Fibroblast of skin of right quadriceps (primary cell): ENCODE measurements around the gene TSC2.
"Not testable (repeated sequence)": the region's sequence is repeated elsewhere in the genome, so short reads cannot be mapped to it uniquely, and the experiment has no call there.

Source experiments
- DNase-seq: peaks from one replicate; pipeline ENCODE4 v3.0.0-alpha.2; 2013

Gene TSC2

DNA sequence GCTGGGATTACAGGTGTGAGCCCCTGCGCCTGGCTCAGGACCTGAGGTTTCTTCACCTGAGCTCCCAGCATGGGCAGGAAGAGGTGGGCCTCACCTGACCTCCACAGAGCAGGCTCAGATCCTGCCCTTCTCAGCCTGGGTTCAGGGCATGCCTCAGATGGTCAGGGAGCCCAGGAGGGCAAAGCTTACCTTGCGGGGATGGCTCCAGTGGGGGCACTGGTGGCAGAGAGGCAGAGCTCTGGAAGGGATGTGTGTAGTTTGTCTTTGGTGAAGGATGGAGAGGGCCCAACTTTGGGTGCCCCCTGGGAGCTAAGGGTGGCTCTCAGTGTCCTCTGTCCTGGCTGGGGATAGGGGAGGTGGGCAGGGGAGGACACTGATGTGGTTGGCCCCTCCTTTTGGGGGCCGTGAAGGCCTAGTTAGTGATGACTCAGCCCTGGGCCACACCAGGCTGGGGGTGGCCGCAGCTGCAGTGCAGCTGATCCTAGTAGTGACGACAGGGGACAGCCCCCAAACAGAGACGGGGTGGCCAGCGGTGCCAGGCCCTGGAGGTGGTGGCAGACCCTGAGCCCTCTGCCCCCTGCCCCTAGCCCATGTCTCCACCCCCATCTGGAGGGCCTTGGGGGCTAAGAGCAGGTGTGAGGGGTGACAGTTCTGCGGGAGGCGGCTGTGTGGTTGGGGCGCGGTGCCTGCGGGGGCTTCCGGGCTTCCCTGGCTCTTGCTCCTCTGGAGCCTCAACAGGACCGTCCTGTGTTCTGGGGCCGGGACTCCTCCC, 15.3 kb upstream of the TSC2 start:
- no peak for DNase-seq

DNA sequence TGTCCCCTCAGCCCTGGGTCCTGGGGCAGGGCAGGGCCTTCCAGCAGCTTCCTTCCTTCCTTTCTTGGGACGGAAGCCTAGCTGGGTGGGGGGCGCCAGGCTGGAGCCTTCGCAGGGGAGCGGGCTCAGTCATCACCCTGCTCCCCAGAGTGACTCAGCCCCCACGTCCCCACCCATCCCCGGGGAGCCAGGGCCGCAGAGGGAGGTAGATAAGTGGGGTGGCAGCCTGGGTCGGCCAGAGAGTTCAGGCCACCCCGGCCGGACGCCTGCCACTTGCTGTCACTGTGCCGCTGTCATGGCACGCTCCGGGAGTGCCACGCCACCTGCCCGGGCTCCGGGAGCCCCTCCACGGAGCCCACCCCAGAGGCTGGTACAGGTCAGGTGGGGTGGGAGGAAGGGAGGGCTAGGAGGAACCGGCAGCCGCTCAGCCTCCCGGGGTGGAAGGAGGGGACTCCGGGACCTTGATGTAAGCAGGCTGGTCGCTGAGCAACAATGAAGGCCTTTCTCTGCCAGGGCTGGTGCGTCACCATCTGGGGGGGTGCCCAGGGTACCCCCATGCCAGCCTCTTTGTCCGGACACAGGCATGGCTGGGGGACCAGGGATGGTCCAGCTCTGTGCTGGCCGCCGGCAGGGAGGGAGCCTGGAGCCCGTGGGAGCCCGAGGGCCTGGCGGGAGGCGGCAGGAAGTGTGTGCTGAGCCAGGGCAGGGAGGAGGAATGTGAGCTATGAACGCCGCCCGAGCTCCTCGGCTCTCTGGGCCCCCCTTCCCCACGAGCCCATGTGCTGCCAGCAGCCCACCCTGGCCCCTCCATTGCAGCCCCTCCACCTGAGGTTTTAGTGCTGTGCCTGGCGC, 14.5 kb upstream of the TSC2 start:
- peak; percentile 57 for DNase-seq

DNA sequence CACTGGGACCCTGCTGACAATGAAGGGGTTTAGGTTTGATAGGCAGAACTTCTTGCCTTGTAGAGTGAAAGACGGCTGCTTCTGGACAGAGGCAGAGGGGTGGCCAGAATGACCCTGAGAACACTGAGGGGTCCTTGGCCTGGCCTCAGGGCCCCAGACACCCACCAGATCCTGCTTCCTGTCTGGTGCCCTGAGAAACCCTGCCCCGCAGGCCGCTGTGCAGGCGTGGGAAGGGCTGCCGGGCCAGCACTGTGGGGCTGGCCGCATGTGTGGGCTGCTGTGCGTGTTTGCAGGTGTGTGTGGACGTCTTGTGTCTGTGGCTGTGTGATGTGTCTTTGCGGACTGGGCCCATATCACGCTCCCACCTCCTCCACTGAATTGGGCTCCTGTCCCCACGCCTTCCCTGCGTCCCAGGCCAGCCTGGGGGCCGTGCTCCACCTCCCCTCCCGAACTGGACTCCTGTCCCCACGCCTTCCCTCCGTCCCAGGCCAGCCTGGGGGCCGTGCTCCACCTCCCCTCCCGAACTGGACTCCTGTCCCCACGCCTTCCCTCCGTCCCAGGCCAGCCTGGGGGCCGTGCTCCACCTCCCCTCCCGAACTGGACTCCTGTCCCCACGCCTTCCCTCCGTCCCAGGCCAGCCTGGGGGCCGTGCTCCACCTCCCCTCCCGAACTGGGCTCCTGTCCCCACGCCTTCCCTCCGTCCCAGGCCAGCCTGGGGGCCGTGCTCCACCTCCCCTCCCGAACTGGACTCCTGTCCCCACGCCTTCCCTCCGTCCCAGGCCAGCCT, 13.7 kb upstream of the TSC2 start:
- not testable (repeated sequence) for DNase-seq

DNA sequence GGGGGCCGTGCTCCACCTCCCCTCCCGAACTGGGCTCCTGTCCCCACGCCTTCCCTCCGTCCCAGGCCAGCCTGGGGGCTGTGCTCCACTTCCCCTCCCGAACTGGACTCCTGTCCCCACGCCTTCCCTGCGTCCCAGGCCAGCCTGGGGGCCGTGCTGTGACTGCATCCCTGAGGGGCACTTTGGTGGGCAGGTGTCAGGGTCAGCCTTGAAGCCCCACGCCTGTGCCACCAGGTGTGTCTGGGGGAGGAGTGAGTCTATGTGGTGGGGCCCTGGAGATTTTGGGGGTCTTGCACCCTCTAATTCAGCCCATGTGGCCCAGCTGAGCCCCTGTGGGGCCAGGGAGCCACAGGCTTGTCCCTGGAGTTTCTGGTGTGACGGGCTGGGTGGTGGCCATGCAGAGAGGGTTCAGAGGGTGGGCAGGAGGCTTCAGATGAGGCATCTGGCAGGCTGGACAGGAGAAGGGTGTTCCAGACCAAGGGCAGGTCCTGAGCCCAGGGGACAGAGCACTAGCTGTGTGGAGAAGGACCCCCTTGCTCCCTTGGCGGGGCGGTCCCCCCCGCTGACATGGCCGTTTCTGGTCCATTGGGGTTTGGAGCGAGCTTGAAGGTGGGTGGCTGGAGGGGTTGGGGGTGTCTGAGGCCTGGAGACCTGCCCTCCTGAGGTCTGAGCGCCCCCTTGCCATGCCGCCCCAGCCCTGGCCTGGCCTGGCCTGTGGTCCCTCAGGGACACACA, 12.9 kb upstream of the TSC2 start:
- DNase-seq = no peak

DNA sequence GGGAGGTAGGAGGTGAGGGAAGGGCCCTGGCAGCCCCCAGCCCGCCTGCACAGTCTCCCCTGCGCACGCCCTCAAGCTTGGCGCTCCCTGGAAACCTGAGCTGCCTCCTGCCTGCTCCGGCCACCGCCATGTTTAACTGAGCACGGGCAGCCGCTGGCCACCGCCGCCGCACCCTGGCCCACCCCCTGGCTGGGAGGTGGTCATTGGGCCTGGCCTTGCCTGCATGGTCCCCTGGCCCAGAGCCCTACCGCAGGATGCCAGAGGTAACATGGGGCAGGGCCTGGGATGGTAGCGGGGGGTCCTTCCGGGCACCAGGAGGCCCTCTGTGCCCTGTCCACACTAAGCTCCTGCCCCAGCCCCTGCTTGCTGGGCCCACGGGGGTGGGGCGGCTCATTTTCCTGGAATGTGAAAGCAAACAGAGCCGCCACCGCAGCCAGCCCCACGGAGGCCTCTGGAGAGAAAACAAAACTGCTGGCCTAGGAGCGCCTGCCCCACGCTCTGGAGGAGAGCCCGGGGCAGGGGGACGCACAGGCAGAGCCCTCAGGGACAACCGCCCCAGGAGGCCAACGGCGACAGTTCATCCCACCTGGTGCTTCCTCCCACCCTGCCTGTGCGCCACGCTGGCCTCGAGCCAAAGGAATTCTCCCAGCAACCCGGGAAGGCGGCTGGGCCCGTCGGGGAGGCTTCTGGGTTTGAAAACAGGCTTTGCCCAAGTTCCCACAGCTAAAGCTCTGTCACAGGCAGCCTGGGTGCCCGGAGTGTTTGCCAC, 12.2 kb upstream of the TSC2 start:
- peak; percentile 72 for DNase-seq

DNA sequence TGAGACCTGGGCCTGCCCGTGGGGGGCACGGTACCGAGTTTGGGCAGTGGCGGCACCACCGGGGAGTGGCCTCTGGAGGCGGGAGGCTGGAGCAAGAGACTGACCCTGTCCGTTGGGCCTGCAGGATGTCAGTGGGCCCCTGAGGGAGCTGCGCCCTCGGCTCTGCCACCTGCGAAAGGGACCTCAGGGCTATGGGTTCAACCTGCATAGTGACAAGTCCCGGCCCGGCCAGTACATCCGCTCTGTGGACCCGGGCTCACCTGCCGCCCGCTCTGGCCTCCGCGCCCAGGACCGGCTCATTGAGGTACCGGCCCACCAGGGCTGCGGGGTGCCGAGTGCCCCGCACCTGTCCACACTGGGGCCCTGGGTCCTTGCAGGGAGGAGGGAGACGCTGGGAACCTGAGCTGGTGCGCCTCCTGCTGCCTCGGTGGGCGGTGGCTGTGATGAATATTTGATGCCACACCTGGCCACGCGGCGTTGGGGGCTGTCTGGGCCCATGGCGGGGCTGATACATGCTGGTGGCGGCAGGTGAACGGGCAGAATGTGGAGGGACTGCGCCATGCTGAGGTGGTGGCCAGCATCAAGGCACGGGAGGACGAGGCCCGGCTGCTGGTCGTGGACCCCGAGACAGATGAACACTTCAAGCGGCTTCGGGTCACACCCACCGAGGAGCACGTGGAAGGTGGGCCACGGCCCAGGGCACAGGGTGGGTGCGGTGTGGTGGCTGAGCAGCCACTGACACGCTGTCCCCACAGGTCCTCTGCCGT, 11.4 kb upstream of the TSC2 start:
- no peak for DNase-seq

DNA sequence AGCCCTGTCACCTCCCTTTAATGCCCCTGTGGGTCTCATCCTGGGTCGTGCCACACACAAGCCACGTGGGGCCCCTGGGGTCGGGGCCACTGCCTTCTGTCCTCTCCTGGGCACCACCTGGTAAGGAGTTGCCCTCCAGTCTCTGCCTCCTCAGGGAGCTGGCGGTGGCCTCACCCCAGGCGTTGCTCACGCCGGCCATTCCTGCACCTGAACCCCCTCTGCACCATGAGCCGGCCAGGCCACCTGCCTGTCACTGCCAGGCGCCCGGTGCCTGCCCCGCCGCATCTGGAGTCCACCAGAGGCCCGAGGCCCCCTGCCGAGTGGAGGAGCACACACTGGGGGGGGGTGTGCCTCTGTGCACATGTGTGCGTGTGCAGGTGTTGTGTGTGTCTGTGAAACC, 10.7 kb upstream of the TSC2 start:
- DNase-seq = no peak

DNA sequence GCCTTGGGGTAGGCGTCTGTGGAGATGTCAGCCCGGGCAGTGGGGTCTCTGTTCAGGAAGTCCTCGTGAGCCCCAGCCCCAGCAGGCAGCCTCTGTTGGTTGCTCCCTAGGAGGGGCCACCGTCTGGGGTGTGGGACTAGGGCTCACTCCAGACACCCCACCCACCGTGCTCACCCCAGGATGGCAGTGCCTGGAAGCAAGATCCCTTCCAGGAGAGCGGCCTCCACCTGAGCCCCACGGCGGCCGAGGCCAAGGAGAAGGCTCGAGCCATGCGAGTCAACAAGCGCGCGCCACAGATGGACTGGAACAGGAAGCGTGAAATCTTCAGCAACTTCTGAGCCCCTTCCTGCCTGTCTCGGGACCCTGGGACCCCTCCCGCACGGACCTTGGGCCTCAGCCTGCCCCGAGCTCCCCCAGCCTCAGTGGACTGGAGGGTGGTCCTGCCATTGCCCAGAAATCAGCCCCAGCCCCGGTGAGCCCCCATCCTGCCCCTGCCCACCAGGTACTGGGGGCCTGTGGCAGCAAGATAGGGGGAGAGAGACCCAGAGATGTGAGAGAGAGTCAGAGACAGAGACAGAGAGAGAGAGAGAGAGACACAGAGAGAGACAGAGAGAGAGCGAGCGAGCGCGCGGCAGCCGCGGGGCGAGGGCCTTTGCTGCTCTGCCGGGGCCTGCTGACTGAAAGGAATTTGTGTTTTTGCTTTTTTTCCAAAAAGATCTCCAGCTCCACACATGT, 10.0 kb upstream of the TSC2 start:
- DNase-seq = peak; percentile 76

DNA sequence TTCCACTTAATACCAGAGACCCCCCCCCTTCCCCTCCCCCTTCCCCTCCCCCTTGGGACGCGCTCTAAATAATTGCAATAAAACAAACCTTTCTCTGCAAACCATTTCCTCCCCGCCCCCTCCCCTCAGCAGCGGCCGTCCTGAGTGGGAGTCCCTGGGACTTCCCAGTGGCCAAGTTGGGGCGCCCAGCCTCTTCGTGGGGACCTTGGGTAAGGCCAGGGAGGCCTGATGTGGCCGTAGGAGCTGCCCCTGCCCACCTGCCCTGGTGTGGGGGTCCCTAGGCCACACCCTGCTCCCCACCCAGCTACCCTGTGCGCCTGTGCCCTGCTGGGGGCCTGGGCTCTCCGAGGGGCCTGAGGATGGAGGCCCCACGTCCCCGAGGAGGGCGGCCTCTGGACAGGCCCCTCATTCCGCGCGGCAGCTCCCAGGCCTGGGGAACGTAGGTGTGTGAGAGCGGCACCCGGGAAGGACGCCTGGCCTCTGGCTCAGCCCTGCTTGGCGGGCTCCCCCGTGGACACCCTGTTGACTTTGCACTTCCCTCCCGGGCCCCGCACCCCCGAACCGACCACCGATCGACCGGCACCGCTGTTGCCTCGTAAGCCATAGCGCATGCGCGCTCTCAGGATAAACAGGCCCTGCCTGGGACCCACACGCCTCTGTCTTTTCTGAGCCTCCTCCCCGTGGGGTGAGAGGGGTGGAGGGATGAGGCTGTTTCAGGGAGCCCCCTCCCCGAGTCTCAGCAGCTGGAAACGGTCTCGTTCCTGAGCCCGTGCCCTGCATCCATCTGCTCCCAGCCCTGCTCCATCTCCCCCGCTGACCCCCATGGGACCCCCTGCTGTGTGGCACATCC, 9.2 kb upstream of the TSC2 start:
- peak; percentile 30 for DNase-seq

DNA sequence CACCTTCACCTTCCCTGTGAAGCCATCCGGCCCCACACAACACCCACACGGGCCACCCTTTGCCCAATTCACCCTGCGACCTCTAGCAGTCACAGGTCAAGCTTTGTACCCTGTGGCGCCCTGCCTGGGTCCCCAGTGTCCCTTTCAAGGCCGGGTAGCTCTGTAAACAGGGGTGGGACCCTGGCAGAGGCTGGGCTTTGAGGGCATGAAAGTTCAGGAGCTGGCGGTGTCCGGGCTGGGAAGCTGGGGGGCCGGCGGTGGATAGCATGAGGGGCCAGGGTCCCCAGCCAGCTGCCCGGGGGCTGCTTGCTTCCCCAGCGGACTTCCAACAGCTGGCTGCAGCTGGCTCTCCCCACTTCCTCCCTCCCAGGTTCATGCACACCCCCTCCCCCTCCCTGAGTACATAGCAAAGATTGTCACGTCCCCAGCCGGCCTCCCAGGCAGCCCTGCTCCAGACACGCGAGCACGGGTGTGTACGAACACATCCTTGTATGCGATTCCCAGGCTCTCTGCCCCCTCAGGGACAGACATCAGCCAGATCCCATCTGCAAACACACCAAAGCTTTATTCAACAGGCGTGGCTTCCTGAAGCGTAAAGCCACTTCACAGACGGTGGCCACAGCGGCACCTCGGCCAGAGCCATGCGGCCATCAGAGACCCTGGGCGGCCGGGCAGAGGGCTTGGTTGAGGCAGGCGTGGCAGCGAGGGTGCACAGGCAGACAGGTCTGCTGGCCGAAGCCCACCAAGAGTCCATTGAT, 8.3 kb upstream of the TSC2 start:
- DNase-seq = peak; percentile 84

DNA sequence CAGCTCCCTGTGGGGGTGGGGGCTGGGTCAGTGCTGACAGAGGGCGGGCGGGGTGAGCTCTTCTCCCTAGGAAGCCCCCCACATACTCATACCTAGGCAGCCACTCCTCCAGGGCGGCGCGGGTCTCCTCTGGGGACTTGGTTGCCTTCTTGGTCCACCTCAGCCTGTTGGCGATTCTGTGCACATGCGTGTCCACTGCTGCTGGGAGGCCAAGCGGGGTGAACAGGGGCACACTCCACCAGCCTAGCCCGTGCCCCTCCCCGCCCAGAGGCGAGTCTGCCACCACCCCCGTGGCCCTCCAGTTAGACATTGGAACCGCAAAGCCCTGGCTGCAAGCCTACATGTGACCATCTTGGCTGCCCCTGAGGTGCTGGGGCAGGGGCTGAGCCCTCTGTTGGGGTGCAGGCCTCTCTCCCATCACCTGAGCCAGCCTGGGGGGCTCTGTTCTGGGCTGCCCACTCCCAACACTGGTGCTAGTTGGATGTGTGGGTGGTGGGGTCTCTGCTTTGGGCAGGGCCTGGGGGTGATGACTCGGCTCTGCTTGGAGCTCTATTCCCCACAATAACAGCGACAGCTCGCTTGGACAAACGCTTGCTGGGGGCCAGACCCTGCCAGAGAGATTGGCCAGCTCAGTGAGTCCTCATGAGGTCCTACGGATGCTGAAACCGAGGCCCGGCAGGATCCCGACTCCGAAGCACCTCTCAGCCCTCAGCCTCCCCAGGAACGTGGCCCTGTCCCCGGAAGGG, 7.6 kb upstream of the TSC2 start:
- DNase-seq = no peak

DNA sequence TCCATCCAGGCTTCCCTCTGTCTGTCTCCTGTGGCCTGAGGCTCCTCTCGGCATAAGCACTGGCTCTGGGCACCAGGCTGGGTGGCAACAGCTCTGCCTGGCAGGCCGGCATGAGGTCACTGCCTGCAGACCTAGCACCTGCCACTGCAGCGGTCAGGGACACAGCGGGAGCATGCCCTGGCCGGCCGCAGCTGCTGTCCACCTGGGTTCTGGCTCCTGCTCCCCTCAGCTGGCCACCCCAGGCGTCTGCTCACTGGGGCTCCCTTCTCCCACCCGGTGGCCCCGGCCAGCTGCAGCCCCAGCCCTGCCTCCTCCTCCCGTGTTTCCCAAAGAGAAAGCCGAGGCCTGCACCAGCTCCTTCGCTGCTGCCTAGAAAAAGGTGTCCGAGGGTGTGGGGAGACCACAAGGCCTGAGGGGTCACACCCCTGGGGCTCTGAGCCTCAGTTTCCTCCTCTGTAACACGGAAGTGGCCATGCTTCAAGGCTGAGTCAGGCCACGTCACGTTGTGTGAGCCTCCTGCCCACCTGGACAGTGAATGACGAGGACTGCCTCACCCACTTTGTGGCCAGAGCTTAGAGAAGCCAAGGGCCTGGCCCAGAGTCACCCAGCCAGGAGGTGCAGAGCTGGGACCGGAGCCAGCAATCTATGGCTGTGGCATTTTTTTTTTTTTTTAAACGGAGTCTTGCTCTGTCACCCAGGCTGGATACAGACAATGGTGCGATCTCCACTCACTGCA, 6.8 kb upstream of the TSC2 start:
- no peak for DNase-seq

DNA sequence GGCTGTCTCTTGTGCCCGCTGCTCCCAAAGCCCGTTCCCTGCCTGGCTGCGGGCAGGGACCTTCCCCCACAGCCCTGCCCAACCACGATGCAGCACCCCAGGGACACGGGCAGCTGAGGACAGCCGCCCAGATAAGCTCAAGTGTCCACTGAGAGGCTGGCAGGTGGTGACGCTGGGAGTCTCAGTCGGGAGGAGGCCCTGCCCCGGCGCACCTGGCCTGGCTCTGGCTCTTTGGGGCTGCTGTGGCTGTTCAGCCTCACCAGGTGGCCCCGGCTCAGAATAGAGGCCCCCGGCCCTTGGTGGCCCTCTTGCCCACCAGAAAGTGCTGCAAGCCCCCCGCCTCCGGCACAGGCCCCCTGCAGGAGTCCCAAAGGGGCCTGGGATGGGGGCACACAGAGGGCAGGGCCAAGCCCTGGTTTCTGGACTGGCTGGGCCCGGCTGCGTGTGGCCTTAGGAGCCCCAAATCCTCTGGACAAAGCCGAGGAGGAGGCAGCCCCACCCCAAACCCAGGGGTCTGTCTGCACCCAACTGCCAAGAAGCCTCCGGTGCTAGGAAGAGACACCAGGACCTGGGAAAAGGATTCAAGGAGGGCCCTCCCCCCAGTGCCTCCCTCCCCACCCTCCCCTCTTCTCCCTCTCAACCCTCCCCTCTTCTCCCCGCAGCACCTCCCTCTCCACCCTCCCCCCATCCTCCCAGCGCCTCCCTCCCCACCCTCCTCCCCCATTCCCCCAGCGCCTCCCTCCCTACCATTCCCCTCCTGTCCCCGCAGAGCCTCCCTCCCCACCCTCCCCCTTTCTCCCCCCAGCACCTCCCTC, 5.4 kb upstream of the TSC2 start:
- DNase-seq = no peak

DNA sequence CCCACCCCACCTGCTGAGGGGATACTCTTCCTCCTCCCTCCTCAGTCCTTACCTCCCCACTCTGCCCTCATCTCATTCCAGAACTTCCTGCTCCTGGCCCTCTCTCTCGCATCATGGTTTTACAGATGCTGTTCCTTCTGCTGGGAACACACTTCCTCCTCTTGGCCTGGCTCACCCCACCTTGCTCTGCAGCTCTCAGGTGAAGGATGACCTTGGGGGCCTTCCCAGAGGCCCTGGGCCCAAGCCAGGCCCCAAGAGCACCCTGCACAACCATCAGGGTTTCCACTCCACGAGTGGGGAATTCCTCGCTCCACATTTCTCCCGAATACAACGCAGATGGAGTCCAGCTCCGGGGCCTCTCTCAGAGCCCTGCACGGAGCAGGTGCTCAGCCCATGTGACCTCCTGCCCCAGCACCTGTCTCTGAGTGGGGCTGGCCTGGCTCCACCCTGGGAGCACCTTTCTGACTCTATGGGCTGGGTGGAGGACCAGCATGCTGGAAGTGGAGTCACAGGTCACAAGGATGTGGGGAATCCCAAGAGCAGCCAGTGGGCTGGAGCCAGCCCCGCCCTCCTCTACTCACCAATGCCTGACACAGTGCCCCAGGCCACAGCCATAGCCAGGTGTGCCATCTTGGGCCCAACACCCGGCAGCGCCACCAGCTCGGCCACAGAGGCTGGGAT, 4.7 kb upstream of the TSC2 start:
- no peak for DNase-seq

DNA sequence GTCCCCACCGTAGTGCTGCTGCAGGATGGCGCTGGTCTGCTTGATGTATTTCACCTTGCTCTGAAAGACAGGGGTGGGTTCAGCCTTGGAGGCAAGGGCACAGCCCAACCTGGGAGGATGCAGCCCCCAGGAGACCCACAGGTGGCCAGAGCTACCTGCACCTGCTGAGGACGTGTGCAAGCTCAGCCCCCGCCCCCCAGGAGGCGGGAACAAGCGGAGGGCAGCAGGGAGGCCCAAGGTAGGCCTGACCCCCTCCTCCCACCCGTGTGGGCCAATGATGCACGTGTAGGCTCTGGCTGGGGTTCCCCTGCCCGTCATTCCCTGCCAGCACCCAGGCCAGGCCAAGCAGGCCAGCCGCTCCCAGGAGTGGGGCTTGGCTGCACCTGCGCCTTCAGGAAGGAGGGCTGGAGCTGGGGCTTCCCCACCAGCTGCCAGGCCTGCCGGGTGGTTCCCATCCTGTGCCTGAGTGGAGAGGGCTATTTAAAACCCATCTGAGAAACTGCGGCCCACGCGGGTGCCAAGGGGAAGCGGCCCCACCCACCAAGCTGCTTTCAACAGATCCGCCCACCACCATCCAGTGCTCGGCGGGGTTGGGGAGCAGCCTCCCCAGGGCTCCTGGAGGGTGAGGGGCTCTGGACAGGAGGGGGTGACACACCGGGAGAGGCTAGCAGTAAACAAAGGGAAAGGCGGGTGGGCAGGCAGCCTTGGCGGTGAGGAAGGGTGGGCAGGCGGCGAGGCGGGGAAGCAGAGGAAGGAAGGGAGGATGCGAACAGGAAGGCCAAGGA, 3.9 kb upstream of the TSC2 start:
- DNase-seq = no peak
